GM21360 (cell line): ENCODE measurements around the gene MBOAT7.
"Not testable (repeated sequence)": the region's sequence is repeated elsewhere in the genome, so short reads cannot be mapped to it uniquely, and the experiment has no call there.

Source experiments
- ATAC-seq: cut with Tn5 transposase; IDR thresholded peaks from one replicate; pipeline ENCODE4 v1.9.1; 2021; ENCODE audit warnings: mild to moderate bottlenecking, moderate library complexity; ENCODE audit not compliant: unreplicated experiment

Gene MBOAT7

DNA sequence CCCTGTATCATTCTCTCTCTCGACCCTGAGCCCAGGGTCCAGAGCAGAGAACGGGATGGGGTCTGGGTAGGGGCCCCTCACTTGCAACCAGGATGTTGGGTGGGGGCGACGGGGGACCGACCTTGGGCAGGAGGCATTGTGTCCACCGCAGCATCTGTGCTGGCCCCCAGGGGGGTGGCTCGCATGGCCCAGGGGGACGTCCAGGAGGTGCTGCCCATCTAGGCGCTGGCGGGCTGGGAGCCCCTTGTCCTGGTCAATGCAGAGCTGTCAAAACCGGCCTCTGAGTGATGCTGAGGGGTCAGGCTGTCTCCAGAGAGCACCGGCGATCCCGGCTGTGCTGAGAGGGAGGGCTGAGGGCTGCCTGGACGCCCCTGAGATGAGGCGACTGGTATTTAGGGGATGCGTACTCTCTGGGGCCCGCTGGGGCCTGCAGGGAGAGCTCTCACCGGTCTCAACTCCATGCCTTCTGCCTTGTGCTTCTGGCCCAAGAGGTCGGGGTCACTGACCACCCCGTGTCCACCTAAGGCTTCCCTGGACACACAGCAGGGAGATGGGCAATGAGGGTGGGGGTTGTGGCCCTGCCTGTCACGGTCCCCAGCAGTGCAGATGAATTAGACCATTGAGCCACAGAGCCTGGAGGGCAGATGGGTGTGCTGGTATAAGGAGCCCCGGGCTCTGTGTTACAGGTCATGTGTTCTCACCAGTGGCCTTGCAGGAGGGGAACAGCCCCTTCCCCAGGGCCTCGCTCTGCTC lies 19.9 kb upstream of the MBOAT7 start:
- no peak for ATAC-seq

DNA sequence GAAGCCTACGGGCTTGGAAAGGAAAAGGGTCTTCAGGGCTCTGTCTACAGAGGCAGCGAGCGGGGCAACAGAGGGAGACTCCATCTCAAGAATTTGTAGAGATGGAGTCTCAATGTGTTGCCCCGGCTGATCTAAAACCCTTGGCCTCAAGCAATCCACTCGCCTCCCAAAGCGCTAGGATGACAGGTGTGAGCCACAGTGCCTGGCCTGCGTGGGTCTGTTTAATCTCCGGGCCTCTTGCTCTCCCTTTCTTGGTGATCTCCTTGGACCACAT lies 19.3 kb upstream of the MBOAT7 start:
- no peak for ATAC-seq

DNA sequence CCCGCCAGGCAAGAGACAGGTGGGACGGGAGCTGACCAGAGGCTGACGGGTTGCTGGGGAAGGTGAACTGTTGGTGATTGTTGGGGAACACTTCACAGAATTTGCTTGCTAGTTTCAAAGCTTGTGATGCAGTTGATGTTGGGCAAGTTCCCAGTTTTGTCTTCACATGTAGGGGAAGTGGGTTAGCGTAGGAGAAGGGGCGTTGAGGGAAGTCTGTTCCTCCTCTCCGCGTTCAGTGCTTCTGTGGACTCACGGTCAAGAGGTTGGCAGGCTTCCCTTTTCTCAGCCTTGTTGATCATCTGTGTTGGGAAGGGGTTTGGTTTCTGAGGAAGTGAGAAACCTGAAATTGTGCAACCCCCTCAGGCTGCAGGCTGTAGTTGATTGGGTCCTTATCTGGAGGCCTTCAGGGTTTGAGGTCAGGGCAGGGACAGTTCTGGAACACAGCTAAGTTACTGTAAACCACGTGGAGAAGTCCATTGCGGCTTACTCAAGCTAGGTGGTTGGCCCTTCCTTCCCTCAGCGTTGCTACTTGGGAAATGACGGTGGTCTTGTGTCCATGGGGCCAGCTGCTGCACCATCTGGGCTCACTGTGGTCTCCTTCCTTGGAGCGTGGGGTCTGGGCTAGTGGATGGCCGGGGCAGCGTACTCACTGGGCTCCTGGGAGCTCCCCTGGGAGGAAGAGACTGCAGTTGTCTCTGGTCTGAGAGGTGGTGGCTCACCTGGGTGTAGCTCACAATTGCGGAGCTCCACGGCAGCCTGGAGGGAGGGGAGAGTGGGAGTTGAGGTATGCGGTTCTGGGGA lies 18.8 kb upstream of the MBOAT7 start:
- peak; percentile 49 for ATAC-seq

DNA sequence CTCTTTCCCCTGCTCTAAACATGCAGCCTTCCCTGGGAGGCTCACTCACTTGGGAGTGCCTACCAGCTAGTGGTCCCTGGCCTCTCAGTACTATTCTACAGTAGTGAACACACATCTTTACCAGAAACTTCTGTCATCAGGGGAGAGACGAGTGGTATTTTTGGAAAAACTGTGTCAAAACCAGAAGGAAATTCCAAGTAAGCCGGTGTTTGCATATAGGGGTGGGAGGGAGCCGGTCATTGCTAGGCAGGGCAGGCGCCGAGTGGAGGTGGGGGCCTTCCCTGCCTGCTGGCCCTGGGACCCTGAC lies 18.2 kb upstream of the MBOAT7 start:
- no peak for ATAC-seq

DNA sequence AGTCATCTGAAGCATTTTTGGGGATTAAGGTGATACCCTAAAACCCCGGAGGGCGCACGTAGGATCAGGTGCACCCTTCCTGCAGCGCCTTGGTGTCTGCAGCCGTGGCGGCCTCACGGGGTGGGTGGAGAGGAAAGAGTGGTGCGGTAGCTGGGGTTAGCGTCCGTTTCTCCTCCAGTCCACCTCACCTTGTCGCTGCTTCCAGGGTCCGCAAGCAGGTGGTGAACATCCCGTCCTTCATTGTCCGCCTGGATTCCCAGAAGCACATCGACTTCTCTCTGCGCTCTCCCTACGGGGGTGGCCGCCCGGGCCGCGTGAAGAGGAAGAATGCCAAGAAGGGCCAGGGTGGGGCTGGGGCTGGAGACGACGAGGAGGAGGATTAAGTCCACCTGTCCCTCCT lies 17.8 kb upstream of the MBOAT7 start:
- ATAC-seq, result not testable (repeated sequence)

DNA sequence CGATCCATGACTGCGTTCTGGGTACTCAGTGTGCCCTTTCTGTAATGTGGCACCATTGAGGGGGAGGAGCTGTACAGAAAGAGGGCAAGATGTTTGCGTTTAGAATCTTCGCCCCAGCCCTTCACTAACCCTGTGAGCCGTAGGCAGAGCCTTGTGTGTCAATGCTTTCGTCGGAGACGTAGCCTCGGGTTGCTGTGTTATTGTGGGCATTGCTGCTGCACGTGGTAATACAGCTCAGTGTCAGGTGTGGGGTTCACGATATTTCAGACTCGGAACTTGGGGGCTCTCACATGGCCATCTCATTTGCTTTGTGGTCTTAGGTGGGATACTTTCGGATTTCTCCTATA lies 17.4 kb upstream of the MBOAT7 start:
- ATAC-seq, result no peak

DNA sequence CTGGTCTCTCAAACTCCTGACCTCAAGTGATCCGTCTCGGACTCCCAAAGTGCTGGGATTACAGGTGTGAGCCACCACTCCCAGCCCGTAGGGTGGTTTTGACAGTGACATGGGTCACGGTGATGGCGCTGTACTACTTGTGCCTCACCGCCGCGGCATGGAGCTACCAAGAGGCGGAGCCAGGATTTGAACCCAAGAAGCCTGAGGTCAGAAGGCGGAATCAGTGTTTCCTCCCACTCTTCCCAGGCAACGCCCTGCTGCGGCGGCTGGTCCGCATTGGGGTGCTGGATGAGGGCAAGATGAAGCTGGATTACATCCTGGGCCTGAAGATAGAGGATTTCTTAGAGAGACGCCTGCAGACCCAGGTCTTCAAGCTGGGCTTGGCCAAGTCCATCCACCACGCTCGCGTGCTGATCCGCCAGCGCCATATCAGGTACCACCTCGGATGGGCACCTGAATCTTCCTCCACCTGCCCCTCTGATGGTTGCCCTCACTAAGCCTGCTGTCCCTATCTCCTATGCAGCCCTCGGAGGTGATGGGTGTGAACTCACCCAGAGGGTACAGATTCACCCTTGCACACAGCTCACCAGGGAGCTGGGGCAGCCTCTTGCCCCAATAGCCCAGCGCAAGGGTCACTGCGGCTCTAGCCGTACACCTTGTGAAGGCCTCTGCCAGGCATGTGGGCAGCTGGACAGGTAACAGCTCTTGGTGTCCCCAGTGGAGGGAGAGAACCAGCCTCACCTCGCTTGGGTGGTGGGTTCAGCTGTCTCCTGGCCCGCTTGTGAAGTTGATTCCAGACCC lies 16.9 kb upstream of the MBOAT7 start:
- no peak for ATAC-seq

DNA sequence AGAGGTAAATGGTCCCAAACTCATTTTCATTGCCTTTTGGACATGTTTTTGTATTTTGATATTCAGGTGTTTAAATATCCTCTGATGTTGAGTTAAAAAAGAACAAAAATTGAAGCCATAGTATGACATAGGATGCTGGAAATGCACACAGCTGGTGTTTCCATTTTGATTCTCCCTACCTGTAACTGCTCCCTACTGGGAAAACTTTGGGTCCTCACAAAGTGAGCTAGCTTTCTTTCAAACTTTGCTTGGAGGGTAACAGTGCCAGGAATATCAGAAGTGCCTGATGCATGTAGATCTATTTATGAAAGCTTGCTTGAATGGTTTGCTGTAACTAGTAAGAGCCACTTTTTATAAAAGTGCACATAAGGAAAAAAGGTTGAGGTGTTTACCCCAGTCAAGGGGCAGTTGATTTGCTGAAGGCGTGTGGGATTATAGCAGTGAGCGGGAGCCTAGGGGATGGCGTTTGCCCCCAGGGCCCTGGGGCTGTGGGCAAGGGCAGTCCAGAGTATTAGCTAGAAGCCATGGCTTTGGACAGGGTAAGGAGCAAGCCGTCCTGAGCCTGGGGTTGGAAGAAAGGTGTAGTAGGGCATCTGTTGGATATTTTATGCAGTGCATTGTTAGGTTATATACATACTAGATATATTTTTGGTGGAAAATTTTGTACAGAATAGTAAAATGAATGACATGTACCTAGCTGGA lies 15.5 kb upstream of the MBOAT7 start:
- no peak for ATAC-seq

DNA sequence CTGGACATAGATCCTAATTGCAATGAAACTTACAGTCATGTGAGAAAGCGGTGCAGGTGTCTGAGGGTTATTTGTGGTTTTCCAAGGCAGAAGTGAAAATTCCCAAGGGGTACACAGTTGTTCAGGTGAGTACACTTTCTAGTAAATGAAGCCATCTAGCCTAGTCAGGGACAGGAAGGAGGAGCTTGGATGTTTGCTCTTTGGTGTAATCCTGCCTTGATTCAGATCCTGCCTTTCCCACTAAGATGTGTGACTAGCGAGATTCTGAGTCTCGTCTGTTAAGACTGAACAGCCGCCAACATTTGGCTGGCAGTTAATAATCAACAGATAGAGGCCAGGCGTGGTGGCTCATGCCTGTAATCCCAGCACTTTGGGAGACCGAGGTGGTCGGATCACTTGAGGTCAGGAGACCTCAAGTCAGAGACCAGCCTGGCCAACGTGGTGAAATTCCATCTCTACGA lies 13.8 kb upstream of the MBOAT7 start:
- ATAC-seq, result no peak

DNA sequence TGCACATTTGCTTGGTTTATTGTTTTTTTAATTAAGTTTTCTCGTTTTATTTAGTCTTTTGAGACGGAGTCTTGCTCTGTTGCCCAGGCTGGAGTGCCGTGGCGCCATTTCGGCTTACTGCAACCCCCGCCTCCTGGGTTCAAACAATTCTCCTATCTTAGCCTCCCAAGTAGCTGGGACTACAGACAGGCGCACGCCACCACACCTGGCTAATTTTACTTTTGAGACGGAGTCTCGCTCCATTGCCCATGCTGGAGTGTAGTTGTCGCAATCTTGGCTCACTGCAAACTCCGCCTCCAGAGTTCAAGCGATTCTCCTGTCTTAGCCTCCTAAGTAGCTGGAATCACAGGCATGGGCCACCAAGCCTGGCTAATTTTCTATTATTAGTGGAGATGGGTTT lies 12.6 kb upstream of the MBOAT7 start:
- ATAC-seq, result no peak

DNA sequence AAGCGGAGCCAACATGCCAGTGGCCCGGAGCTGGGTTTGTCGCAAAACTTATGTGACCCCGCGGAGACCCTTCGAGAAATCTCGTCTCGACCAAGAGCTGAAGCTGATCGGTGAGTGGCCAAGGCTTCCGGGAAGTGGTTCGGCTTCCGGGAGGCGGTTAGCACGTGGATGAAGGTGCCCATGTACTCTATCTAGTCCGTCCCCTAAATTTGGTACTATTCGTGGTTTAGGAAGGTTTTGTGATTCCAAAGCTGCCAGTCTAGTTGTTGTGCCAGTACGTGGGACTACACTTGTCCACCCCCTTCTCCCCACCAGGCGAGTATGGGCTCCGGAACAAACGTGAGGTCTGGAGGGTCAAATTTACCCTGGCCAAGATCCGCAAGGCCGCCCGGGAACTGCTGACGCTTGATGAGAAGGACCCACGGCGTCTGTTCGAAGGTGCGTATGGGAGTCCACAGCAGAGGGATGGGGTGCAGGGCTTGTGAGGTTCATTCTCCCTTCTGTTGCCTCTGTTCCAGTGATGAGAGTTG lies 11.9 kb upstream of the MBOAT7 start:
- no peak for ATAC-seq

DNA sequence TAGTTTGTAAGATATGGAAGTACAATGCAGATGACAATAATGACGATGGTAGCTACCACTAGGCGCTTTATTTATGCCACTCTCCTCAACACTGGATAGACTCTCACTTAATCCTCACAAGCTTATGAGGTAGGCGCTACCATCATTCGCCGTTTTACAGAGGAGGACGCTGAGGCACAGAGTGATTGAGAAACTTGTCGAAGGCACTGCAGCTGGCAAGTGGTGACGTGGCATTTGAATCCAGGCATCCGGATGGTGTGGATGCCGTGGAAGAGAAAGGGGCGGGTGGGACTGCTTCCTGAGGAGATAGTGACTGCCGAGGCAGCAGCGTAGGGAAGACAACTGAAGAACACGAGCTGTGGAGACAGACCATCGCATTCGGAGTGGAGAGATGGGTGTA lies 10.0 kb upstream of the MBOAT7 start:
- no peak for ATAC-seq

DNA sequence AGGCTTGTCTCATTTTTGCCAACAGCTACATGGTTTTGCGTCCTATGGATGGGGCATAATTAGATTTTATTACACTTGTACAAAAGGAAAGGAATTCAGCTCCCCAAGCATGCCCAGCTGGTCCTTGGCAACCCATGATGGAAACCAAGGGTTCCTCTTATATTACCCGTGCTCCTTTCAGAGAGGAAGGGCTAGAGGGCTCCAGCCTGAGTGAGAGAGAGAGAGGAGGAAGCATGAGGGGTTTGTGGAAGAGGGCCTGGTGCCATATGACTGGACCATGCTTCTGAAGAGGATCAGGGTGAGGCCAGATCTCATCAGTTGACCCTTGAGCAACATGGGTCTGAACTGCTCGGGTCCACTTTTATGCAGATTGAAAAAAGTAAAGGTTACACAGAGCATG lies 7.7 kb upstream of the MBOAT7 start:
- no peak for ATAC-seq

DNA sequence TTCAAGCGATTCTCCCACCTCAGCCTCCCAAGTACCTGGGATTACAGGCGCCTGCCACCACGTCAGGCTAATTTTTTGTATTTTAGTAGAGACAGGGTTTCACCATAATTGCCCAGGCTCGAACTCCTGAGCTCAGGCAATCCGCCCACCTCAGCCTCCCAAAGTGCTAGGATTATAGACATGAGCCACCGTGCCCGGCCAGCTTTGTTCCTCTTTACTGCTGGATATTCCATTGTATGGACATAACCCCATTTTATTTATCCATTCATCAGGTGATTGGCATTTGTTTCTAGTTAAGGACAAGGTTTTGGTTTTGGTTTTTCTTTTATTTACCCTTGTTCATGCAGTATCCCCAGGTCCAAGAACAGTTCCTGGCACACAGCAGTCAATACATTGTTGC lies 7.2 kb upstream of the MBOAT7 start:
- no peak for ATAC-seq

DNA sequence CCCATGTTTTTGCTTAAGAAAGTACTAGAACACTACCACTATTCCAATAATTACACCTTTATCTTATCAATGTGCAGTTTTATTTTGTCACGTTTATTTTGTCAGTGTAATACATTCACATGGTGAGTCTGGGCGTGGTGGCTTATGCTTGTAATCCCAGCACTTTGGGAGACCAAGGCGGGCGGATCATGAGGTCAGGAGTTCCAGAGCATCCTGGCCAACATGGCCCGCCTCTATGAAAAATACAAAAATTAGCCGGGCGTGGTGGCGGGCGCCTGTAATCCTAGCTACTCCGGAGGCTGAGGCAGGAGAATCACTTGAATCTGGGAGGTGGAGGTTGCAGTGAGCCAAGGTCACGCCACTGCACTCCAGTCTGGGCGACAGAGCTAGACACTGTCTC lies 5.1 kb upstream of the MBOAT7 start:
- not testable (repeated sequence) for ATAC-seq

DNA sequence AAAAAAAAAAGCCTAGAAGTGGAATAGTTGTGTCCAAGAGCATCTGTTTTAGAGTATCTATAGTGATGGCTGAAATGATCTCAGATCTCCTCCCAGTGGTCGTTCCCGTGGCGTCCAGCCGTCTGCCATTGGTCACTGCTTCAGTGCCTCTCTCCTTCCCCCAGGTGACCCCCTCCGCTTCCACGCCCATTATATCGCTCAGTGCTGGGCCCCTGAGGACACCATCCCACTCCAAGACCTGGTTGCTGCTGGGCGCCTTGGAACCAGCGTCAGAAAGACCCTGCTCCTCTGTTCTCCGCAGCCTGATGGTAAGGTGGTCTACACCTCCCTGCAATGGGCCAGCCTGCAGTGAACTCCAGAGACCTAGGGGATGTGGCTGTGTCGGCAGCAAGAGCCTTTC lies 3.6 kb upstream of the MBOAT7 start:
- no peak for ATAC-seq

DNA sequence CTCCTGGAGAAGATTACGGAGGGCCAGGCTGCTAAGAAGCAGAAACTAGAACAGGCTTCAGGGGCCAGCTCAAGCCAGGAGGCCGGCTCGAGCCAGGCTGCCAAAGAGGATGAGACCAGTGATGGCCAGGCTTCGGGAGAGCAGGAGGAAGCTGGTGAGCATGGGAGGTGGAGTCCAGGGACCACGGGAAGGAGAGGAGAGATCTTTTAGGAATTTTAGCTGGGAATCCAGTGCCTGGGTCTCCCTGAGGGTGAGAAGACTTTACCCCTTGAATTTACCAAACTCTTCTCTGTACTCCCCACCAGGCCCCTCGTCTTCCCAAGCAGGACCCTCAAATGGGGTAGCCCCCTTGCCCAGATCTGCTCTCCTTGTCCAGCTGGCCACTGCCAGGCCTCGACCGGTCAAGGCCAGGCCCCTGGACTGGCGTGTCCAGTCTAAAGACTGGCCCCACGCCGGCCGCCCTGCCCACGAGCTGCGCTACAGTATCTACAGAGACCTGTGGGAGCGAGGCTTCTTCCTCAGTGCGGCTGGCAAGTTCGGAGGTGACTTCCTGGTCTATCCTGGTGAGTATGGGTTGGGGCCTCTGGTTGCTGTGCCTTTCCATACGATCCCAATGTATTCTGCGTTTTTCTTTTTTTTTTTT lies 2.6 kb upstream of the MBOAT7 start:
- no peak for ATAC-seq

DNA sequence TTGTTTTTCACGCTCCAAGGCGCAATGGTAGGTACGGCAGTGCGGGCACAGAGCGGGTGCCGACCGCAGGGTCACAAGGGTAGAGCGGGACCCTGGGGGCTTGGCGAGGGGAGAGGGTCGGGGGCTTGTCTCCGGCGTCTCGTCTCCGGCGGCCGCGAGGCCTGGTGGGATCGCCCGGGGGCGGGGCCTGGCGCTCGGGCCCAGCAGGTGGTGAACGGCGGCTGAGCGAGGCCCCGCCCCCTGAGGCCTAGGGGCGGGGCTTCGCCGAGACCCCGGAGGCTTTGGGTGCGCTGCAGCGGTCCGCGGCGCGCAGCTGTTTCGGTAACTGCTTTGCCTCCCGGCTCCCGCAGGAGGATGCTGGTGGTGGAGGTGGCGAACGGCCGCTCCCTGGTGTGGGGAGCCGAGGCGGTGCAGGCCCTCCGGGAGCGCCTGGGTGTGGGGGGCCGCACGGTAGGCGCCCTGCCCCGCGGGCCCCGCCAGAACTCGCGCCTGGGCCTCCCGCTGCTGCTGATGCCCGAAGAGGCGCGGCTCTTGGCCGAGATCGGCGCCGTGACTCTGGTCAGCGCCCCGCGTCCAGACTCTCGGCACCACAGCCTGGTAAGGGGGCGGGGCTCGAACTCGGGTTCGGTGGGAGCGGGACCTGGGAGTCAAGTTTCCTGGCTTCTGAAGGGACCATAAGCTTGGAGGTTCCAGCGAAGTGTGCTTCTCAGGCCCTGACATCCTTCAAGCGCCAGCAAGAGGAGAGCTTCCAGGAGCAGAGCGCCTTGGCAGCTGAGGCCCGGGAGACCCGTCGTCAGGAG lies 1.8 kb upstream of the MBOAT7 start, which contains the start of gene TSEN34:
TSS of gene TSEN34 (plus strand) at position 298 of the 800 bp plus-strand sequence. CDS start at position 355, 57 bp downstream.
- peak; percentile 22 for ATAC-seq

DNA sequence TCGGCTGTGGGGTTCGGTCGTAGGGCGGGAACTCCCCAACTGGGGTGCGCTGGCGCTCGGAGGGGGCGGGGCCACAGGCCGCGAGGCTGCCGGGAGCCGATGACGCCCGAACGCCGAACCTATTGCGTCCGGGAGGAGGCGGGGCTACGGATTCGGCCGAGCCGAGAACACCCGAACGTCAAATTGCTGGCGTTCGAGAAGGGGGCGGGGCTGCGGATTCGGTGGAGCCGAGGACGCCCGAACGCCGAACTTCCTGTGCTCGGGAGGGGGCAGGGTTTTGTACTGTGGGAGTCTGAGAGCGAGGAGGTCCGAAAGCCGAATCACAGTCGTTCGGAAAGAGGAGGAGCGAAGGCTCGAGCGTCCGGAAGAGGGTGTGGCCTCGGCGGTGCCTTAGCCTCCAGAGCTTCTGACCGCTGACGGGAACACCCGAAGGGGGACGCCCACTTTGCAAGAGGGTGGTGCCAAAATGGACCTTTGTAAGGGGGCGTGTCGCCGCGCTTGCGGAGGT lies 1.2 kb upstream of the MBOAT7 start:
- peak; percentile 41 for ATAC-seq
